GM21526 (cell line): Measurements from ENCODE around the gene MLEC.

Source experiments
- ATAC-seq: cut with Tn5 transposase; IDR thresholded peaks from one replicate; pipeline ENCODE4 v1.9.1; 2021; ENCODE audit warnings: moderate library complexity; ENCODE audit not compliant: unreplicated experiment, low FRiP score

MLEC gene, protein sequence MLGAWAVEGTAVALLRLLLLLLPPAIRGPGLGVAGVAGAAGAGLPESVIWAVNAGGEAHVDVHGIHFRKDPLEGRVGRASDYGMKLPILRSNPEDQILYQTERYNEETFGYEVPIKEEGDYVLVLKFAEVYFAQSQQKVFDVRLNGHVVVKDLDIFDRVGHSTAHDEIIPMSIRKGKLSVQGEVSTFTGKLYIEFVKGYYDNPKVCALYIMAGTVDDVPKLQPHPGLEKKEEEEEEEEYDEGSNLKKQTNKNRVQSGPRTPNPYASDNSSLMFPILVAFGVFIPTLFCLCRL

DNA sequence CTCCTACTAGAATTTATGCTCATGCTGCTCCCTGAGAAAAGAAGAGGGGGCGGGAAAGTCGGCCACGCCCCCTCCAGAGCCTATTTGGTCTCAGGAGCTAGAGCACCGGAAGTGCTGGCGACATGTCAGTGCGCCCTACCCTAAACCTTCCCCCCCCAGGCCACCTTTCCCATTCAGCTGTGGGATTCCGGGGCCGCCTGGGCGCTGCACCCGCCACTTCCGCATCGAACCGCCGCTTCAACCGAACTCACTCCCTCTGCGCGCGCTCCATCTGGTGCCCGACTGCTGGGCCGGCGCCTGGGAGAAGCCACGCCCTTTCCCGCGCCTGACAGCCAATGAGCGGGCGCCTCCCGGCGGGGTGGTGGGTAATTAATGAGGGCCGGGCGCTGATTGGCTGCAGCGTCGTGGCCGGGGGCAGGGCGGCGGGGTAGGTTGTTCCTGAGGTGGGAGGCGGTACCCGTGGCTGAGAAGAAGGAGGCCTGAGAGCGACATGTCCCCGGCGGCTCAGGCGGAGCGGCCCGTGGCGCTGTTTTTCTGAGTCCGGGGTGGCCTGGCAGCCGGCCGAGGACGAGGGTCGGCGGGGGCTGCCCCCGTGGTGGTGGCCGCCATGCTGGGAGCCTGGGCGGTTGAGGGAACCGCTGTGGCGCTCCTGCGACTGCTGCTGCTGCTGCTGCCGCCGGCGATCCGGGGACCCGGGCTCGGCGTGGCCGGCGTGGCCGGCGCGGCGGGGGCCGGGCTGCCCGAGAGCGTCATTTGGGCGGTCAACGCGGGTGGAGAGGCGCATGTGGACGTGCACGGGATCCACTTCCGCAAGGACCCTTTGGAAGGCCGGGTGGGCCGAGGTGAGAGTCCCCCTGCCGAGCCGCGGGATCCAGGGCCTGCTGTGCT lies at the start of gene MLEC:
TSS of gene MLEC (plus strand) at position 460 of the 888 bp plus-strand sequence. CDS start at position 608, 148 bp downstream.
- ATAC-seq = peak; percentile 62

DNA sequence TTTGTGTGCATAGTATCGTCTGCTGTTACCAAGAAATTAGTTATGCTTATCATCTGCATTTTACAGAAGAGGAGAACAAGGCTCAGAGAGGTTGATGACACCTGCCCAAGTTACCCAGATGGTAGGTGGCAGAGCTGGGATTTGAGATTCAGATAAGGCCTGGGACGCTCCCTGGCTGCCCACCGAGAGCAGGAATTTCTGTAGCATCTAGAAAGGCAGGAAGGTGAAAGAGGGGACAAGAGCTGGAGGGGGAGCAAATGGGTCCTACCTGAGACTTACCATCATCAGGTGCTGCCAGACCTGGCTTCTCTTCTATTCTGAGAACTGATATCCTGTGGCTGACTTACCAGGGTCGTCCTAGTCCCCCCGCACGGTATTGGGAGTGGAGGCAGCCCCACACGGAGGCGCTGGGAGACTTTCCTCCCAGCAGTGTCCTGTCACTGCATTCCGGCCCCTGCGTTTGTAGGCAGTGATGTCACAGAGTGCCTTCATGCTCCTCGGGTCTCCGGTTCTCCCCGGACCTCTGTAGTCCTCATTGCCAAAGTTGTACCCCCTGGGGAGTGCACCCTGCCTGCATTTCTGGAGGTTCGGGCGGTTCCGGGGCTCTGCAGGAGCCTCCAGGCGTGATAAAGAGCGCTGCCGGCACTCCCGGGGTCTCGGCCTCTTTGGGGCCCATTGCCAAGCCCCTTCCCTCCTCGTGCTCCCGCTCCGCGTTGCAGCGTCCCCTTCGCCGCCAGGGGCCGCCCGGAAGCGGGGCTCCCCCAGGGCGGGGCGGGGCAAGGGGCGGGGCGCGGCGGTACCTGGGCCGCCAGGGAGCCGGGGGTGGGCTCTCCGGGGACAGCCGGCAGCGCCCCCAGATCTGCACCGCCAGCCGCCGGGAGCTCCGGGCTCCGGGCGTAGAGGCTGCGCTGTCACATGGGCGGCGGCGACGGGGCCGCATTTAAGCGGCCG lies 46.9 kb upstream of the MLEC start, which contains the start of gene CABP1:
TSS of gene CABP1 (plus strand) at position 856 of the 951 bp plus-strand sequence. CDS start at position 916, 60 bp downstream.
- peak; percentile 70 for ATAC-seq

DNA sequence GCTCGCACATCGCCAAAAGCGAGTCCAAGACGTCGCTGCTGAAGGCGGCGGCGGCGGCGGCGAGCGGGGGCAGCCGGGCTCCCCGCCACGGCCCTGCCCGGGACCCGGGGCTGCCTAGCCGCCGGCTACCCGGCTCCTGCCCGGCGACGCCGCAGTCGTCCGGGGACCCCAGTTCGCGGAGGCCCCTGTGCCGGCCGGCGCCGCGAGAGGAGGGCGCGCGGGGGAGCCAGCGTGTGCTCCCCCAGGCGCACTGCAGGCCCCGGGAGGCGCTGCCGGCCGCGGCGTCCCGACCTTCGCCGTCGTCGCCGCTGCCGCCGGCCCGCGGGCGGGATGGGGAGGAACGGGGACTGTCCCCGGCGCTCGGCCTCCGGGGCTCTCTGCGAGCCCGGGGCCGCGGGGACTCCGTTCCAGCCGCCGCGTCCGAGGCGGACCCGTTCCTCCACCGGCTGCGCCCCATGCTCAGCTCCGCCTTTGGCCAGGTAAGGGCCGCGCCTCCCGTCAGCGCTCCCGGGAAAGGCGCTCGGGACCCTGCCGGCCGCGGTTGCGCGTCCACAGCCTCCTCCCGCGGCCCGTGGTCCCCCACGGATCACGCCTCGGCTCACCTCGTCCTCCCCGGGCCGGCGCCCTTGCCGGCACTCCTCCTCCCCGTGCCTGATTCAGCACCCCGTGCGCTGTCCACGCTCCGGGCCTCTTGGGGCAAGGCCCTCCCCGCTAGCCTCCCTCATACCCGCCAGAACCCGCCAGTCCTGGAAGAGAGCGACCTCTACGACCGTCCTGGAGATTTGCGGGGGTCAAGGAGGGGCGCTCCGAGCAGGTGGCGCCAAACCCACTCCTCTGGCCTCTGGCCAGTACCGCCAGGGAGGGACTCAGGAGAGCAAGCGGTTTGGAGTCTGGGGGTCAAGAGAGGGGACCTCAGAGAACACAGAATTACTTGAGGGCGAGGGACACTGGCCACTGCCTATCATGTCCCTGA lies 45.8 kb upstream of the MLEC start:
- peak; percentile 47 for ATAC-seq

DNA sequence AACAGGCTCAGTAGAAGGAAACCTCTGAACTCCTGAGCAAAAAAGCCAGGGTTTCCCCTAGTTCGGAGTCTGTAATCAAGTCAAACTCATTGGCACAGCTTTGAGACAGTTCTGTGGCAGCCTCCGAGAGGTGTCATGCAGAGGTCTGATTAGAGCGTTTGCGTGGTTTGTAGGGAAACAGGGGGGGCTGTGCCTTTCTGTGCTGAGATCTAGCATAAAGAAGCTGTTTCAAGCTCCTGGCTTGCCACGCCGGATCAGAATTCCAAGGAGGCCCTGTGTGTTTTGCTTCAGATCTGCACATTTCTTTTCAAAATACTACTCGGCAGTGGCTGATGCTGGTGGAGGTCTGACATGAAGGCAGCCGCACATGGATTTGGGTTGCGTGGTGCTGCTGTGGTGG lies 44.8 kb upstream of the MLEC start:
- ATAC-seq = no peak

DNA sequence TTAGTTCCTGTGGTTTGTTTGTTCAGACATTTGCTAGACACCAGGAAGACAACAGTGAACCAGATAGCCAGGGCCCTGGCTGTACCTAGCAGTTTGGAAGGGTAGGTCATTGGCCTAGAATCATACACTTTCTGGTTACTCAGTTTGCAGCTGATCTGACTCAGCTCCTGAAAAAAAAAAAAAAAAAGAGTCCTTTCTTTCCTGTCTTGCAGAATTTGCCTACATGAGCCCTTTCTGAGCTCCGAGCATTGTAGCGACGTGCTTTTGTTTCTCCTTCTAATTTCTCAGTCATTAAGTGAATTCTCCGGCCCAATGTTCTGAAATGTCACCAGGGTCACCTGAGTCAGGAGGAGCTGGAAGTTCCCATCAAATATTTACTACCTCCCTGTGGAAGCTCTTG lies 44.1 kb upstream of the MLEC start:
- no peak for ATAC-seq

DNA sequence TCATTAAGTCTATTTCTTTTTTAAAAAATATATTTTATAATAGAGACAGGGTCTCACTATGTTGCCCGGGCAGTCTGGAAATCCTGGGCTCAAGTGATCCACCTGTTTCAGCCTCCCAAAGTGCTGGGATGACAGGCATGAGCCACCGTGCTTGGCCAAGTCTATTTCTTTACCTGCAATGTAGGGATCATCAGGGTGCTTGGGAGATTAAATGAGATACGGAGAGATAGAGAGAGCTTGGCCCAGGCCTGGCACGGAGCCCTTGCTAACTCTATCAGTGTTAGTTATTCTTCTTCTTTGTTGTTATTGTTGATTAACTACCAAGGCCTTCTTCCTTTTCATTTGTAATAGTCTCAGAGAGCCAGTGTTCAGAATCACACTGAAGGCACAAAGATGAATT lies 43.4 kb upstream of the MLEC start:
- no peak for ATAC-seq

DNA sequence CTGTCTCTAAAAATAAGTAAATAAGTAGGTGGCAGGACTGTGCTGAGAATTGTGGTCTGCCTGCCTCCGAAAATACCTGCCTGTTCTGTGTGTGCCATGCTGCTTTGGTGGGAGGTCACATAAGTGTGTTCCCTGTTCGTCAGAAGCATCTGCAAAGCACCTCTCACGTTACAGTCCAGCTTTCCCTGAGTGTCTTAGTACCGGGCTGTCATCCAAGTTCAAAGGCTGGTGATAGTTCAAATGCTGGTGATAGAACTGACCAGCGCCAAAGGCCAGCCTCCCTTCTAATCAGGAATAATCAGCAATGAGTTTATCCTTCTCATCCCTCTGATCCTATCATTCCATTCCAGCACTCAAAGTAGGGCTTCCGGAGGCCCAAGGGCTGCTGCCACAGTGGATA lies 40.9 kb upstream of the MLEC start:
- no peak for ATAC-seq

DNA sequence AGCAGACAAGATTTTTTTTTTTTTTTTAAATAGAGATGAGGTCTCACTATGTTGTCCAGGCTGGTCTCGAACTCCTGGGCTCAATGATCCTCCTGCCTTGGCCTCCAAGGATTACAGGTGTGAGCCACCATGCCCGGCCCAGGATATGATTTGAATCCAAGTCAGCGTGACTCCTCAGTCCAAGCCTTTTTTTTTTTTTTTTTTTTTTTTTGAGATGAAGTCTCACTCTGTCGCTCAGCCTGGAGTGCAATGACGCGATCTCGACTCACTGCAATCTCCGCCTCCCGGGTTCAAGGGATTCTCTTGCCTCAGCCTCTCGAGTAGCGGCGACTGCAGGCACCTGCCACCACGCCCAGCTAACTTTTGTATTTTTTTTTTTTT lies 39.6 kb upstream of the MLEC start:
- no peak for ATAC-seq

DNA sequence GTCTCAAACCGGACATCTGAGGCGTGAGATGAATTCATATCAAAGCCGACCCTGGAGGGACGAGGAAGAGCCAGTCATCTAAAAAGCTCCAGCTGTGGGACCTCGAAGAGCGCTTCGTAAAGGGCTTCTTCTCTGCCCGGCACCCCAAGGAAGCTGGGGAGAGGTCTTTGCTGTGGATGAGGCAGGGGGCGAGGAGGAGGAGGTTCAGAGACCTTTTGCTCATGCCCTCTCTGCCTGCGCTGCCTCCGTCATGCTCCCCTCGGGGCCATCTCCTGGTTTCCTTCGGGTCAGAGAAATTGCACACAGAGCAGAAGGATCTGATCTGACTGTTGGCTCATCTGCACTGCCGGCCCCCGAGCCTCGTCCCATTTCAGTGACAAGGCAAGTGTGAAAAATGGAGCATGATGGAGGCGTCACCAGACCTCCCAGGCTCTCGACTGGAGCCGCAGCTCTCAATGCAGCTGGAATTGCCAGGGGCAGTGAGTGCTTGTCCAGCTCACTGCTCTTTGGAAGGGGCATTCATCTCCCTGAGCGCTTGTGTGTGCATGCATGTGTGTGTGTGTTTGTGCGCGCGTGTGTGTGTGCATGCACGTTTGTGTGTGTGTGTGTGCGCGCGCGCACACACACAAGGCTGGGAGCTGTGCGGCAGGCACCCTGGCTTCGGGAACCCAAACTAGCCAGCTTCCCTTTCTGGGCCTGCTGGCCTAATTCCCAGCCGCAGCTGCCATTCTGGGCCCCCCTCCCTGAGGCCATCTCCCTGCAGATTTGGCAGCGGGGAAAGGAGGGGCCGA lies 37.3 kb upstream of the MLEC start:
- ATAC-seq = no peak

DNA sequence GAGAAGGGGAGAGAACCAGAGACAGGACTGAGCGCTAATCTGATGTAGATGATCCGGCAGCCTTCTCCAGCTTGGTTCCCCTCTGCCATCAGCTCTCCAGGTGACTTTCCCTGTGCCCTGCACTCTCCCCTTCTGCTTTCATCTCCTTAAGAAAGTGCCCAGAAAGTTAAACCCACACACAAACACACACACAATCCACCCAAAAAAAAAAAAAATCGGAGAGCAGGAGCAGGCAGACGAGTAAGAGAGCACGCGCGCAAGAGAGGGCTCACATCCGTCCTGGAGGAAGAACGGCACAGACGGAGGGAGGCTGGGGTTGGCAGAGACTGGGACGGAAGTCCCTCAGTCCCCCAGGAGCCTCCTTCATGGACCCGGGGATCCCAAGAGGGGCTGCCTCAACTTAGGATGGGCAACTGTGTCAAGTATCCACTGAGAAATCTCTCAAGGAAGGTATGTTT lies 36.7 kb upstream of the MLEC start:
- no peak for ATAC-seq

DNA sequence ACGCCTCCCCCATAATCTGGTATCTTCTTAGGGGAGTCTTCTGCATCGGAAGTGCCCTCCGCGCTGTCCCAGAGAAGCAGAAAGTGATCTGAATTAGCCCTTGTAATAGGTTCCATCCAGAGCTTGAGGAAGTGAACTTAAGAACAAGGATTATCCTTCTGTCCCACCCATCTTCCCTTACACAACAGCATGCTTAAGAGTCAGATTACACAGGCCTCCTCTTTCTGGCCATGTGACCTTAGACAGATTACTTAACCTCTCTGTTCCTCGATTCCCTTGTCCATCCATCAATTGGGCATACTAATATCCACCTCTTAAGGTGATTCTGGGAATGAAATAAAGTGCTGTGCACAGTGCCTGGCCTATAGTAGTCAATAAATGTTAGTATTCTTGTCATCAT lies 35.1 kb upstream of the MLEC start:
- no peak for ATAC-seq

DNA sequence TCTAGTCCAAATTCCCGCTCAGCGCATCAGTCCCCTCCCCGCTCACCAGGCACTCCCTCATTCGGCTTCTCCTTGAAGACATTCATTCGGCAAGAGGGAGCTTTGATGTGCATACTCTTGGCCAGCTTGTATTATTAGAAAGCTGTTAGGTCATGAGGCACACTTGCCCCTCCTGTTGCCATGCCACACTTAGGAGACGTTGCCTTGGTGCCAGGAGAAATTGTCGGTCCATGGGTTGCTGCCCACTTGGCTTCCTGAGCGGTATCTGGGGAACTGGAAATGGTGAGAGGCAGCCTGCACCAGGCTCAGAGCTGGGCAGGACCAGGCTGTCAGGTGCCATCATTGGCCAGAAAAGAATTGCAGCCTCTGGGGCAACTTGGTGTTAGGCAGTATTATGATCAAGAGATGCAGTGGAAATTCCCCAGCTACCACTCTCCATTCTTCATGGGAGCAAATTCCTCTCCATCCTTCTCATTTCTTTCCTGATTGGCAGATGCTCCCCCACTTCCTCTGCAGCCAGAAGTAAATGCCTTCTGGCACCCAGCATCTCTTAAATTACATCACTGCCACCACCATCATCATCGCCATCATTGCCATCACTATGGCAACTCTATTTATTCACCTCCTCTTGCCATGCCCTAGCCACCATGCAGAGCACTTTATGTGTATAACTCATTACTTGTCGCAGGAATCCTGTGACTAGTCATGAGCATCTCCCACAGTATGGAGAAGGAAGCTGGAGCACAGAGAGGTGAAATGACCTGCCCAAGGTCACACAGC lies 34.1 kb upstream of the MLEC start:
- no peak for ATAC-seq

DNA sequence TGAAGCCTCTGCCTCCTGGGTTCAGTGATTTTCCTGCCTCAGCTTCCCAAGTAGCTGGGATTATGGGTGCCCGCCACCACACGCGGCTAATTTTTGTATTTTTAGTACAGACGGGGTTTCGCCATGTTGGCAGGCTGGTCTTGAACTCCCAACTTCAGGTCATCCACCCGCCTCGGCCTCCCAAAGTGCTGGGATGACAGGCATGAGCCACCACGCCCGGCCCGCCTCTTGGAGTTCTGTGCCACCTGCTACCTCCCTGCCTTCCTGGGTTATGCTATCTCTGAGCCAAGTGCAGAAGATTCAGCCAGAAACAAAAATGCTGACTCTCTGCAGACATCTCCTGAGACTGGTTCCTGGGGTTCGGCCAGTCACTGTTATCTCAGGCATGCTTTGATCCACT lies 33.3 kb upstream of the MLEC start:
- no peak for ATAC-seq

DNA sequence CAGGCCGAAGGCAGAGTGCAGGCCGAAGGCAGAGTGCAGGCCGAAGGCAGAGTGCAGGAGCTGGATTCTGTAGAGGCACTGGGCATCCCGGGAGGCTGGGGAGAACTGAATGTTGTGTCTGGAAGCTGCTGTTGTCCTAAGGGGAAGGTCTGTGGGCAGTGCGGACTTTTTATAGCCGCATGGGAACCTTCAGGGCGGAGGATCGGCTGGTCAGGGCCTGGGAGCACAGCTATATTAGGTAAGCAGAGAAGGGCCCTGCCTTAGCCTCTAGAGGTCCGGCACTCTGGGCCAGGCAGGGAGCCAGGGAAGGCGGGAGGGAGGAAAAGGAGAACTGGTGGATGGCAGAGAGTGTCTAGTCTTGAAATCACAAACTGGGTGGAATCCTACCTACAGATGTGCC lies 32.3 kb upstream of the MLEC start:
- ATAC-seq = no peak

DNA sequence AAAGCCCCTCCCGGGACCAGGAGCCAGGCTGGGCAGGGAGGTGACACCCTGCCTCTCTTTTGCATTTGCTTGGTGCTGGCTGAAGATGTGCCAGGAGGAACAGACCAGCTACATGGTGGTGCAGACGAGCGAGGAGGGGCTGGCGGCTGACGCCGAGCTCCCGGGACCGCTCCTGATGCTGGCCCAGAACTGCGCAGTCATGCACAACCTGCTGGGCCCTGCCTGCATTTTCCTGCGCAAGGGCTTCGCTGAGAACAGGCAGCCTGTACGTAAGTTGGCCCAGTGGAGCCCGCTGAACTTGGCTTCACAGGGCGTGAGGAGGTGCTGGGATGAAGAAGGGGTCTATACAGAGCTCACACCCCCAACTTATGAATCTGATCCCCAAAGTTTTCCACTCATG lies 30.9 kb upstream of the MLEC start:
- no peak for ATAC-seq

DNA sequence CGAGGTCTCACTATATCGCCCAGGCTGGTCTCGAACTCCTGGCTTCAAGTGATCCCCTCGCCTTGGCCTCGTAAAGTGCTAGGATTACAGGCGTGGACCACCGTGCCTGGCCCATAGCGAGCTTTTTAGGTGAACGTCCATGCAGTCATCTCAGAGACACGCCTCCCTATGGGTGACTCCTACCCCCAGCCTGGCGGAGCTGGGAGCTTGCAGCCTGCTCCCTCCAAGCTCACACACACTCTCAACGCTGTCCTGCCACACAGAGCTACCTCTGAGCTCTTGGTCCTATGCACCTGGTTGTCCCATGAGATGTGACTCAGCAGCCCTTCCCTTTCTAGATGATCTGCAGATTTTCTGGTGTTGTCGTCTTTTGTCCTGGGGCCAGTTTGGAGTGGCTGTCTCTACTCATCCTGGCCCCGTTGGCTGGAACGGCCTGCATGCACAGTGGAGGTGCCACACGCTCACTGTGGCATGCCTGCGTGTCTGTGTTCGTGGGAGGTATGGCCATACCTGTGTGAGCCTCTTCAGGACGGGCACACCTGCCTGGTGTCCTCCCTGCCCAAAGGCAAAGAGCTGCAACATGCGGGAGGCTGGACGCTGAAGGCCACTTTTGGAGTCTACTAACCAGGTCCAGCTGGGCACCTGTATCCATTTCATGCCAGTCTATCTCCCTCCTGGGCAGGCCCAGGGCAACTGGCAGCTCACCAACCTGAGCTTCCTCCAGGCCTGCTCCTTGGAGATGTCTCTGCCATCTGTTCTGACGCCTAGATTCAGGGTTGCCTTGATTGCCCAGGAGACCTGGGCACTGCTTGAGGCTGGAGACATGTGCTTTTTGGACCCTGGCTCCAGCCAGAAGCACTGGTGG lies 28.4 kb upstream of the MLEC start:
- ATAC-seq = no peak

DNA sequence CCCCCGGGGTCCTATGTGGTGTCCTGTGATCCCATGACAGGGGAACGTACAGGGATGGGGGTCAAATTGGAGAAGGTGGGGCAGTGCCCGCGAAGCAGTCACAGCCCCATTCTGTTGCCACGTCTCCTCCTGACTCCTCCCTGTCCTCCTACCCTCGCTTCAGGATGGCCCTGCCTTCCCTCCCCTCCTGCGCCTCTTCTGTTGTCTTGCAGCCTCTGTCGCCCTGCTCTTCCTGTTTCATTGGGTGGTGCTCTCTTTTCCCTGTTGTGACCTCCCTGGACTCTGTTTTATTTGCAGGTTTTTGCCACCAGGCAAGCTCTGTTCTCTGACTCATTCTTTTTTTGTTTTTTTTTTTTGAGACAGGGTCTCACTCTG lies 27.8 kb upstream of the MLEC start:
- ATAC-seq = no peak
